GM12875 (cell line): ENCODE results near the gene NIT2.

ENCODE experiments used
- H3K4me3 ChIP-seq: one replicate; pipeline ENCODE4 v1.5.1; 2011; ENCODE audit warnings: low read depth, low read length, control low read depth
- CTCF ChIP-seq: IDR thresholded peaks from 2 replicates; pipeline ENCODE4 v1.5.1; 2011; ENCODE audit warnings: low read depth, mild to moderate bottlenecking, control low read depth, inconsistent platforms, low read length, moderate library complexity, borderline replicate concordance; ENCODE audit not compliant: insufficient read depth

The NIT2 gene, protein sequence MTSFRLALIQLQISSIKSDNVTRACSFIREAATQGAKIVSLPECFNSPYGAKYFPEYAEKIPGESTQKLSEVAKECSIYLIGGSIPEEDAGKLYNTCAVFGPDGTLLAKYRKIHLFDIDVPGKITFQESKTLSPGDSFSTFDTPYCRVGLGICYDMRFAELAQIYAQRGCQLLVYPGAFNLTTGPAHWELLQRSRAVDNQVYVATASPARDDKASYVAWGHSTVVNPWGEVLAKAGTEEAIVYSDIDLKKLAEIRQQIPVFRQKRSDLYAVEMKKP

DNA sequence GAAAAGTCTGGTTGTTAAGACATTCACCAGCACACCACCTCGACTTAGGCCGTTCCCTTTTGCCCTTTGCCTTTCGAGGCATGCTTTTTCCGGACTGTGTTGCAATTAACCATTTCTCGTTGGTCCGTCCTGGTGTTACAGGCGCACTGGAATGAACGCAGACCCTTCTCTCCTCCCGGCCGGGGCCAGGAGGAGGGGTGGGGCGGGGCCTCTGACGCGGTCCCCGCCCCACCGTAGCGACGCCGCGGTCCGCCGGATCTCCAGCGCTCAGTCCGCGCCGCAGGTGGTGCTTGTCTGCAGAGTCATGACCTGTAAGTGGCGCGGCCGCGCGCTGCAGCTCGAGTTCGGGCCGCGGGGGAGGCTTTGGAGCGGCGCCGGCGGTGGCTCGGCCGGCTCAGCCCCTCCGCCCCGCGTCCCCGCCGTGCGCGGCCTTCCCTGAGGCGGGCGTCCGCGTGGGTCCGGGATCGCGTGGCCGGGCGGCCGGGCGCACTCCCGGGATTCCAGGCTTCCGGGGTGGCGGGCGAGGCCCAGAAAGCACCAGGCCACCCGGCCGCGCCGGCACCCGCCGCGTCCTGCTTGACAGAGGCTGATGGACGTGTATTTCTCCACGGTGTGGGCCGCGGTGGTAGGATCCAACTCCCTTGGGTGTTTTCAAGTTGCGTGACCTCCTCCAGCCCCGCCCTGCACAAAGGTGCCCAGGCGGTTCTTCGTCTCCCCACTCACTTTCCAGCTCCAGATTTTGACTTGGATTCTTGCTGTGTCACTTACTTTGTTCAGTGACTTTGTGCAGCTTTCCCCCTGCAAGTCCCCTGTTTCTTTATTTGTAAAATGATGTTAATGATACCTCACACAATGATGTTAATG, at the start of gene NIT2:
Gene NIT2, plus strand, starts transcription at position 270 of the 864 bp plus-strand sequence. Its CDS starts 35 bp downstream, at position 305.
- TF ChIP-seq CTCF: no peak
- H3K4me3 ChIP-seq: peak within 1 kb of the TSS; percentile 62

DNA sequence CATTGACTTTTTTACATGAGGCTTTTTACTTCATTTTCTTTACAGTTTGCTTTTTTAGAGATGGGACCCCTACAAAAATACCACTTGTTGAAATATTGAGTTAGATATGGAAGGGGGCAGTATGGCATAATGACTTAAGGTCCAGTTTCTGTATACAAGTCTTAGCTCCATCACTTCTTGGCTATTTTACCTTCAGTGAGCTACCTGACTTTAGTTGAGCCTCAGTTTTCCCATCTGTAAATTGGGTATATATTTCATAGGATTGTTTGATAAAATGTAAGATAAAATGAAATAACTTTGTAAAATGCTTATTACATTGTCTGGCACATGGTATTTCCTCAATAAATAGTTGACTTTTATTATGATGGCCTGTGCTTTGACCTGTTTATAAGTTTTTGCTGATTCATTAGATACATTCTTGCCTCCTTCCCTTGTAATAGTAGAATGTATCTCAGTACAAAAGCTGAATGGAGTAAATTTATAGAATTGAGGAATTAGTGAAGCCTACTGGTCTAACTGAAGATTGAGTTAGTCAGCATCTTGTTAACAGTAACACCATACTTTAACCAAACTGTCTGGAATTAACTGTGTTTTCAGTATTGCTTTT, 46.2 kb upstream of the NIT2 start:
- no peak overlapping the region for H3K4me3 ChIP-seq
- TF ChIP-seq CTCF: no peak

DNA sequence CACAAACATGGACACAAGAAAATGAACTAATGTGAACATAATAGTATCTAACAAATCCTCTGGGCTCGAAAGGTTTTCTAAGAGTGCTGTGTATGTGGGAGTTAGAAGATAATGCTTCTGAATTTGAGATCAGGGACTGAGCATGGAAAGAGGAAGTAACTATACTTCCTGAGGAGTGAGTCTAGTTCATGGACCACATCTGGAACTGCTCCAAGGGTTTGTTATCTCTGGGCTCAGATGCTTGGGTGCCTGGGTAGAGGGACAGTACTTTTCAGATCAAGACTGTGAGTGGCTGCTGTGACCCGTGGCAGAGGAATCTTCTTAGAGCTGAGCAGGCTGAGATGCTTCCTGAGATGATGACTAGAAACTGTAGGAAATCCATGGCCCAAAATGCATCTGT, 45.2 kb upstream of the NIT2 start:
- no peak overlapping the region for H3K4me3 ChIP-seq
- no peak for TF ChIP-seq CTCF

DNA sequence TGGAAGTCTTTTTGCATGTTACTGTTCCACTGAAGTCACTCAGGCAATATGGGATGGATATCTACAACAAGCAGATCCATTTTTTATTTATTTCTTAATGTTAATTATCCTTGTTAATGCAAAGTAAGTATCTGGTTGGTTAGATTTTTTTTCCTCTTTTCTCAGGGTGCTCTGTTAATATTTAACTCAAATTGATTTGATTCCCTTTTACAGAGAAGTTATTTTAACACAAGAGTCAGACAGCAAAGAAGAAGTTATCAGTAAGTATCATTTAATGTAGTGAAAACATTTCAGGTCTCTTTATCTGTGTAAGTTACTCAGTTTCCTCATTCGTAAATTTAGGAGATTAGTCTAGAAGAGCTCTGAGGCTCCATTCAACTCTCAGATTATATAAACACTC, 39.5 kb upstream of the NIT2 start:
- no peak overlapping the region for H3K4me3 ChIP-seq
- TF ChIP-seq CTCF: no peak

DNA sequence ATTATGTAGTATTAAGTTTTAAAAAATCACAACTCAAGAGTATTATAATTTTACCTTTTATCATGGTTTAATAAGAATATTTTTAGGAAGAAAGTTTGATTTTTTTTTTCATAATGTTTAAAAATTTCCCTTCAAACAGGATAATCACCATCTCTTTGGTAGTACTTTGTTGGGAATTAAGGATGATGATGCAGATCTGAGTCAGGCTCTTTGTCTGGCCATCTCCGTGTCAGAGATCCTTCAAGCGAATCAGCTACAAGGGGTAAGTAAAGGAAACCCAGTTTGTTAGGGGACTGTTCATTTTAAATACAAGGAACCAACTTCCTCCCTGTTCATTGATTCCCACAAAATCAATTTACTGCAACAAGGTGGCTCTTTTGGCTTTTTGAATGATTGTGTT, 36.8 kb upstream of the NIT2 start:
- no peak for TF ChIP-seq CTCF
- no peak overlapping the region for H3K4me3 ChIP-seq

DNA sequence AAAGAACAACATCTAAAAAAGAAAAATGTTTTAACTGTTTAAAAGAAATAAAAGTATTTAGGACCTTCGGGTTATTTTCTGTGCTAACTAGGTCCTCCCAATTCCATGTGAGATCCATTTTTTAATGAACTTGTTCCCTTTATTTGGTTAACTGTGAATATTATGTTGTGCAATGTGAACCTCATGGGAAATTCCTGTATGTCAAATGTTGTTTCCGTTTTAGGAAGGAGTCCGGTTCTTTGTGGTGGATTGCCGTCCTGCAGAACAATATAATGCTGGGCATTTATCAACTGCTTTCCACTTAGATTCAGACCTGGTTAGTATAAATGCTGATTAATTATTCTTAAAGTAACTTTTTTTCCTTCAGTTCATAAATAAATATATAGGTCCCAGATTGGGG, 35.5 kb upstream of the NIT2 start:
- no peak overlapping the region for H3K4me3 ChIP-seq
- no peak for TF ChIP-seq CTCF

DNA sequence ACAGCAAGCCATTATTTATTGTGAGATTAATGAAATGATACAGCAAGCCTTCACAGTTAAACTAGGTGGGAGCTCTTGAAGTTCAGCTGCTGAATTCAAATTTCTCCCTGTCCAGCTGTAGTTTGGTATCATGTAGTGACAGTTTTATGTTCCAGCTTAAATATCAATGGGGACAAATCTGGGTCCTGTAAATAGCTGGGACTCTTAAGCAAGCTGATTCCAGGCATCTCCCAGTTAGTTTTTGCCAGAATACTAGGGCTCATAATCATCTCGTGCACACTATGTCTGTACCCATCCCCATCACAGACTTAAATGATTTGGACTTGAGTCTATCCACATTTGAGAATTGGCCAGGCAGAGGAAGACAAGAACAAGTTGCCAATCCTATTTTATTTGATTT, 27.9 kb upstream of the NIT2 start:
- no peak for TF ChIP-seq CTCF
- H3K4me3 ChIP-seq: no peak overlapping the region
